Activated CD4-positive, alpha-beta T cell treated with anti-CD3 and anti-CD28 coated beads for 4 hours (primary cell): Measurements from ENCODE around the gene CHD6.

Source experiments
- DNase-seq, 2 donors: peaks; one replicate each; pipeline ENCODE4 v3.0.0-alpha.2; 2020

CHD6 gene

GRCh38 chr20:41619360-41620100 lies 1.4 kb upstream of the CHD6 start:
- no peak for DNase-seq

DNA sequence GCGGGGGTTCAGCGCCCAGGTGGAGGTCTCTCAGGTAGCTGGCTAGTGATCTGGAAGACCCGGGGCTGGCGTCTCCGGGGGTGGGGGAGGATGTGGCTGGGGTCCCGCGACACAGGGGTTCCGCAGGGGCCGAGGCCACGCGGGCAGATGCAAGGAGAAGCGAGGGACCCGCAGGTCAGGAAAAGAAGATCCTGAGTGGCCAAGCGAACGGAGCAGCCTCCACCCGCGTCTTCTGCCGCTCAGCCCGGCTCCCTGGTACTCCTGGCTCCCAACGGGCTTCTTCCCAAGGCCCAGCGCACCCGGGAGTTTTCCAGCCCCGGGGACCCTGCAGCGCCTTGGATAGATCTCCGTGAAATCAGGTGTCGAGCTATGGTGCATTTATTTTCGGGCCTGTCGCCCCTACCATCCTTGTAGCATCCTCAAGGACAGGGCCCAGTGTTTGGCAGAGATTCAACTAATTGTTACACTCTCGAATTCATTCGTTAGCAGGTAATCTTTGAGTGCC lies 682 bp upstream of the CHD6 start:
- DNase-seq = no peak

GRCh38 chr20:41617059-41617901 lies 897 bp downstream of the CHD6 start:
- peak; percentile 44 to 54 for DNase-seq

GRCh38 chr20:41616228-41616627 lies 1.9 kb downstream of the CHD6 start:
- no peak for DNase-seq

- no peak for DNase-seq
These were observed 2.5 kb downstream of the CHD6 start for GRCh38 chr20:41615676-41616075.

GRCh38 chr20:41615110-41615509 lies 3.1 kb downstream of the CHD6 start:
- DNase-seq = no peak

- DNase-seq = no peak
These were observed 4.9 kb downstream of the CHD6 start for GRCh38 chr20:41613321-41613720.

DNA sequence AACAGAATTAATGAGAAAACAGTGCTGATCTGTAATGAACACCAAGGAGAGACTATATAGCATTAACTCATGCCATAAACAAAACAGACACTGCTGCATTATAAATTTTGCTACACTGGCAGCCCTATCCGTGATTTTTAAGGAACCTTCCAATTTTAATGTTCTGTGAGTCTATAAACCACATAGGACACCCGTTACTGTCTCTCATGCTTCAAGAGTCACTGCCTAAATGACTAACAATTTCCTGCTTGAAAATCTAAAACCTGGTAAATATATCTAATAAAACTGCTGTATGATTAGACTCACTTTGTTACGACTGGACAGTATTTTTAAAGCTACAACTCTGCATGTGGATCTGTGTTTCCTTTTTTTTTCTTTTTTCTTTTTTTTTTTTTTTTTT lies 8.7 kb downstream of the CHD6 start:
- no peak for DNase-seq

DNA sequence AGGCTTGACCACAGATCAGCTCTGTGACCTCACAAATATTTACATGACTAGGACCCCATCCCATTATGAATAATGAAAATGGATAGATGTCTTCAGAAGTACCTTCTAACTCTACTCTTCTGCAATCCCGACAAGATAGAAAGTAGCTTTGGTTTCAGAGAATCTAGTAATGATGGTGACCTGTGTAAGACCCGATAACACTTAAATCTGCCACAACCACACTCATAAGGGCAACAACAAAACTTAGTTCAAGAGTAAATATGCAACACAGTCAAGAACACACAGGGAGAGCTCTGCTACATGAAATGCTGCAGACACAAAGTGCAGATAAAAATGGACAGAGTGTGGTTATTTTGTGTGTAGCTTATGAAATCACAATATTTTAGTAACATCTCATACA lies 9.6 kb downstream of the CHD6 start:
- no peak for DNase-seq

DNA sequence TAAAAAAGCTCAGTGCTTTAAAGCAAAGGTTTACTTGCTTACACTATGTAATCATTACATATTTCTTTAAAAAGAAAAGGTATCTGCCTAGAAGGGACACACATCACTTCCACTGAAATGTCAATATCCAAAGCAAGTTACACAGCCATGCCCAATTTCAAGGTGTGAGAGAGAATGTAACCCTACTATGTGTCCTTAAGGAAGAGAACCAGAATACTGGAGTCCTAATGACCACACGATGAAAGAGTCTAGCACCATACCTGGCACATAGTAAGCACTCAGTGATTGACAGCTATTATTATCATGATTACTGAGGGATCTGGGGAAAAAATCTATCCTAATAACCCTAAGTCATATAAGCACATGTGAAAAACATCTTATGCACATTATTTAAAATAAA lies 10.4 kb downstream of the CHD6 start:
- DNase-seq = no peak

GRCh38 chr20:41604002-41604401 lies 14.2 kb downstream of the CHD6 start:
- no peak for DNase-seq

GRCh38 chr20:41601742-41602141 lies 16.4 kb downstream of the CHD6 start:
- DNase-seq = no peak

DNA sequence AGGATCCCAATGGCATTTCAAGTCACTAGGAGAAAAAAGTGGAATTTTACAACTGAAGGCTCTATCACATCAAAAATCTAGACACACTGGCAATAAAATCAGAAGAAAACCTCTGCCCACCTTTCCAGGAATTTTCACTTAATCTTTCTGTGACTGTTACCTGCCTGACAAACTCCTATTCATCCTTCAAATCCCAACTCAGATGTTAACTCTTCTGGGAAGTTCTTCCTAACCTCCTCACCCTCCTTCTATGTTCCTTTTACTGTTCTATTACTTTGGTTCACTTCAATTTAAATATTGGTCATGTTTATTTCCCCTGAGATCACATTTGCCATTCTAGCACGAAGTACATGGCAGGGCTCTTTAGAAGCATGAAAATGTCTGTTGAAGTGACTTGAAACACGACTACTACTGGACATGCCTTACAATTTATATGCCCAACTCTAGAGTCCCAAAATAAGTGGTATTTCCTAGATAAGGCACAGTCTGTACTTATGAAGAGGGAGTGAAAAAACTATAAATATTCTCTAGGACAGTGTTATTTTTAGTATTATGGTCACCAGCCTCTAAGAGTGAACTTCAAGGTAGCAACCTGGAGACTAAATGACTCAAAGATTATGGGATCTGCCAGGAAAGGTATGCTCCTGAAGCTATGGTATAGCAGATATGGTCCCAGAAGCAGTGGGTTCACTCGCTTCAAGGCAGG lies 17.1 kb downstream of the CHD6 start:
- DNase-seq = no peak

GRCh38 chr20:41599699-41600104 lies 18.5 kb downstream of the CHD6 start:
- DNase-seq = no peak

GRCh38 chr20:41598719-41599118 lies 19.5 kb downstream of the CHD6 start:
- no peak for DNase-seq

GRCh38 chr20:41594514-41595322 lies 23.5 kb downstream of the CHD6 start:
- no peak for DNase-seq

DNA sequence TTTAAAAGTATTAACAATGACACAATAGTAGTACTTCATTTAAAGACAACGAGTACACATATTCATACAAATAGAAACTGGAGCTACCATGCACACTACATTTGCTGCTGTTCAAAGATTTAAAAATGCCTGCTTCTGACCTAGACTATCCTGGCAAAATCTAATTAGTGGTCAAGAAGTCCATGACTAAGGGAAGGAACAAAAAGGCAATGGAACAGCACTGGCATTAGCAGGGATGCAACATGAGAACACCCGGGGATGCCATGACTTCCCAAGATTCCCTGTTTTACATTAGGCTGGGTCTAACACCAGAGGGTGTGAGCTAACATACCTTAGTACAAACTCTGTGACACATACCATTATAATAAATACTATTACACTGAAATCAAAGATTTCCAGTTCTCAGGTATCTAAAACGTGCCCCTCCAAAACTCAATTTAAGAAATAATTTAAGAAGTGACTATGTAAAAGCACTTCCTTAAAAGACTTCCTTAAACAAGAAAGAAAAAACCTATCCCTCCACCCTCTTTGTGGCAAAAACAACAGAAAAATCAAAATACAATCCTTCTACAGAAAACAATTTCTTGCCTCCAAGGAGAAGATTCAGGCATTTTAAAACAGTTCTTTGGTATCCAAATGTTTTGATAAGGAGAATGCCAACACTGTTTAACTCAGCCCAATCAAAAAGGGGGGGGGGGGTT lies 25.5 kb downstream of the CHD6 start:
- DNase-seq = no peak

DNA sequence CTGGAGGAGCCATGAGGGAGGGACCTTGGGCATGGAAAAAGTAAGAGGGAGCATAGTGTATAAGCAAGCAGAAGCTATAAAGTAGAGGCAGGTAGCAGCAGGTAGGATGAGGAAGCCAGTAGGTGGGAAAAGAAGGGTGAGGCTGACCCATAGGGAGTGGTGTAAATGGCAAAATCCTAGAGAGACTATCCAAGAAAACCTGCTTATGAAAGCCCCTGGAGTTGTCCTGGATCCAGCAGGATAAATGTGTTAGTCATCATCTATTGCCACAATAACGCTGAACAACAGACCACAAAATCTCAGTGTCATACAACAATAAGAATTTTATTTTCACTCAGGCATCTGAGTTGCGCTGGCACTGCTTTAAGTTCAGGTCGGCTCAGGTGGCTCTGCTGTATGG lies 30.2 kb downstream of the CHD6 start:
- no peak for DNase-seq

DNA sequence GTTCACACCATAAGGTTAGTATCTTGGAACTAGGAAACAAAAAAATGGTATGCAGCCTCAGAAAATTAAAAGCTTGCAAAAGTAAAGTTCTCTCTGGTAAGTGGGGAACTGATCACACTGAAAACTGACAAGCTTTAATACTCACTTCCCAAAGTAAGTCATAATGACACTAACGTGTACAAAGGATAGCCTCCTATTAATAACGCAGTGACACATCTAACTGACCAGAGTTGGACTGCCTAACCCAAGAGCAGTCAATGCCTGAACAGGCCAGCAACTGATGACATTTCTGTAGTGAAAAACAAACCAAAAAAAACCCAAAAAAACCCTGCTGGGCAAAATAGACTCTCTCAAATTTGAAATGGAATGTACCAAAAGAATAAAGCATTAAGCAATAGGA lies 30.7 kb downstream of the CHD6 start:
- no peak for DNase-seq

DNA sequence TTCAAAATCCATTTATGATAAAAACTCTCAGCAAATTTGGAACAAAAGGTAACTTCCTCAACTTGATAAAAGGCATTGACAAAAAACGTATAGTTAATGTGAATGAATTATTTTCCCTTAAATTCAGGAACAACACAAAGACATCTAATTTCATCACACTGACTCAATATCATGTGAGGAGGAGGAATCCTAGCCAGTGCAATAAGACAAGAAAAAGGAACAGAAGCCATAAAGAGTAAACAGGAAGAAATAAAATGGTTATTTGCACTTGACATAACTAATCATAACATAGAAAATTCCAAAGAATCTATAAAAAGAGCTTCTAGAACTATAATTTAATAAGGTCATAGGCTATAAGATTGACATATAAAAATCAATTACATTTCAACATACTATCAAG lies 31.4 kb downstream of the CHD6 start:
- no peak for DNase-seq

DNA sequence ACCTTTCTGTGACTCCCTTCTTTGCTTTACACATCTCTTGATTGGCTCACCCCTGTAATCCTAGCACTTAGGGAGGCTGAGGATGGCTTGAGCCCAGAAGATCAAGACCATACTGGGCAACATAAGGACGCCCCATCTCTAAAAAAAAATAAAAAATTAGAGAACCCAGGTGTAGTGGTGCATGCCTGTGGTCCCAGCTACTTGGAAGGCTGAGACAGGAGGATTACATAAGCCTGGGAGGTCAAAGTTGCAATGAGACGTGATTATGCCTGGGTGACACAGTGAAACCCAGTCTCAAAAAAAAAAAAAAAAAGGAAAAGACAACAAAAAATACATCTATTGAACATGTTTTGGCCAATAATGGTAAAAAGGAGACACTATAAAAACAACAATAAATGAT lies 37.8 kb downstream of the CHD6 start:
- no peak for DNase-seq
